Kidney tubule cell (primary cell): ENCODE measurements around the gene TMEM254.
"Not testable (repeated sequence)": the region's sequence is repeated elsewhere in the genome, so short reads cannot be mapped to it uniquely, and the experiment has no call there.

Source experiments
- DNase-seq: peaks from one replicate; pipeline ENCODE4 v3.0.0-alpha.2; 2018; ENCODE audit warnings: low spot score

The TMEM254 gene

GRCh38 chr10:80133687-80134086 is 55.2 kb downstream of the TMEM254 start:
- DNase-seq: not testable (repeated sequence)

- no peak for DNase-seq
Observed at GRCh38 chr10:80136134-80136571, 57.7 kb downstream of the TMEM254 start.

DNA sequence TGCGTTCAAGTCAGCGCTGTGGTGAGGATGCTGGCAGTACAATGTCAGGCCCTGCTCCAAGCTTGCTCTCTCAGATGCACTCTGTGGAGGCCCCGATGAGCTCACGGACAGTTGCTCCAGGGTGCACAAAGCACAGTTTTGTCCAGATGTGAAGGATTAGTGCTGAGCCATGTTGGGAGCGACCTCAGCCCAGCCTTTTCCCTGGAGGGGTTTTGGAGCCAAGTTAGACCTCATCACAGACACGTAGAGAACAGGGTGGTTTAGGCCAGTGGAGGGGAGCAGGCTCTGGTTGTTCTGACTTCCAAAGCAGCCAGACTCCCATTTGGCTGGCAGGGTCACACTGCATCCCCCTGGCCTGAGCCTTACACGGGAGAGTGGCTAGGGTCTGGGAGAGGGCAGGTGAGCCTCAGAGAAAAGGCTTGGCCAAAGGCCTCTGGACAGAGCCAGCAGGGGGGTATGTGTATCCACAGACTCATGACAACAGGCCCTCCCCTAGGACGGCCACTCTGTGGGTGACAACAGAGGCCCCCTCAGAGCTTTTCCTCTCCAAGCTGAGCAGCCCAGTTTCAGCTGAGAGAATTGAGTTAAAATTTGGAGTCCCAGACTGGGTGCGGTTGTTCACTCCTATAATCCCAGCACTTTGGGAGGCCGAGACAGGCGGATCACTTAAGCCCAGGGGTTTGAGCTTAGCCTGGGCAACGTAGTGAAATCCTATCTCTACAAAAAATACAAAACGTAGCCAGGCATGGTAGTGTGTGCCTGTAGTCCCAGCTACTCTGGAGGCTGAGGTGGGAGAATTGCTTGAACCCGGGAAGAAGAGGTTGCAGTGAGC is 58.8 kb downstream of the TMEM254 start:
- no peak for DNase-seq

DNA sequence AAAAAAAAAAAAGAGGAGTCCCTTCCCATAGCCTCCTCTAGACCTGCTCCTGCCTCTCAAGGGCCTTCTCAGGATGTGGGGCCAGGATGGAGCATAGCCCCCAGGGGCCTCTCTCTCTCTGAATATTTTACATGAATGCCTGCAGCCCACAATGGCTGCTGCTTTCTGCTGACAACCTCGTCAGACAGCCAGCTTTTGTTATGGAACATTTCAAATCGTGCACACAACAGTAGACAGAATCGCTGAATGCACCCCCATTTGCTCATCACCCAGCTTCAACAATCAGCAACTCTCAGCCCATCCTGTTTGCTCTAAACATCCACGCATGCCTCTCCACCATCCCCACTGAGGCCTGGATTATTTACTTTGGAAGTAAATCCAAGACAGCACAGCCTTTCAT is 59.5 kb downstream of the TMEM254 start:
- no peak for DNase-seq

DNA sequence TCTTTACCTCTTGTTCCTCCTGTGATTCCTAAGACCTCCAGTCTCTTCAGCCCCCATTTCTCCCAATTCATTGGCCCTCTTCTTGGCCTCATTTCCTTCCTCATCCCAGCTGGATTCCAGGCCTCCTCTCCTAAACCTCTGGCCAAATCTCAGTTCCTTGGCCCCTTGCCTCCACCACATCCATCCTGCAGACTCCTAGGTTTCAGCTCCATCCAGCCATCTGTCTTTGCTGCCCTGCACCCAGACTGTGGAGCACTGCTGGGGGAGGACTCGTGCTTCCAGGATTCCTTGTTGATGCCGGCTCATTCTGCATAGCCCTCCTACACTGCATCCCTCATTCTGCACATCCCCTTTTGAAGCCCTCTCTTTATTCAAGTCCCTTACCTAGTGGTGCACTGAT is 60.8 kb downstream of the TMEM254 start:
- DNase-seq: no peak

DNA sequence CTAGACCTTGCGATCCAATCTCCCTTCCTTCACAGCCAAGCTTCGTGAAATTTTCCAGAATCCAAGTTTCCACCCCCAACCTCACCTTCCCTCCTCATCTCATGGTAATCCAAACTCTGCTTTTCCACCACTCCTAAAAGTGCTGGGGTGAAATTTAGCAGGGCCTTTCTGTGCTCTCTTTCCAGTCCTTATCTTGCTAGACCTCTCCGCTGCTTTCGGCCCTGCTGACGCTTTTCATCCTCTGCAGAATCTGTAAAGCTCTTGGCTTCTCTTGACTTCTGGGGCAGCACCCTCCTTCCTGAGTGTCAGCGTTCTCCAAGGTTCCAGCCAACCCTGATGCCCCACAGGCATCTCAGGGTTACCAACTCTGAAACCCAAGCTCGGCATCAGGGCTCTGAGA is 61.8 kb downstream of the TMEM254 start:
- no peak for DNase-seq

DNA sequence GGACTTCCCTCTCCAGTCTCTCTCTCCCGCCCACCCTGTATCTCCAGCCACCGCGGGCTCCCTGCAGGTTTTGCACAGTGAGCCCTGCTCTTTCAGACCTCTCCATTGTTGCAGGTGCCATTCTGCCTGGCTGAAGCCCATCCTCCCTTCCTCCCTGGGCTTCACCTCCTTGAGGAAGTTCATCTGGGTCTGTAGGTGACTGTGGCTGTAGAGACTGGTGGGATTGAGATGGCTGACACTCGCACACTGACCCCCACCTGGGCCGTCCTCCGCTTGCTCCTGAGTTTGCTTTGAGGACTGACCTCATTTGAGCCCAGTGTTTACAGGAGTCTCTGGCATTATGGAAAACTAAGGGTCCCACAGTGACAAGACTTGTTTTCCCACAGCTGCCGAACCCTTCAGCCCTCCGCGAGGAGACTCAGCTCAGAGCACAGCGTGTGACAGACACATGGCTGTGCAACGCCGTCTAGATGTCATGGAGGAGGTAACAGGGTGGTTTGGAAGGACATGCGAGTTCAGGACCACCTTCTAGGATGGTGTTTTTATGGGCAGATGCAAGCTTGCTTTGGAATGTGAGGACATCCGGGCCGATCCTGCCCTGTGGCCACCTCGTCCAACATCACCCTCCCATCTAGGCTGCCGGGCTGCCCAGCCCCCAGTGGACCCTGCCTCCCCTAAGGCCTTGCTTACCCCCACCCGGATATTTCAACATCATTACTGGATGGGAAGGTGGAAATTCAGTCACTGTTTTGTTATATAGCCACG is 63.4 kb downstream of the TMEM254 start:
- DNase-seq: no peak
